GM12865 (cell line): ENCODE results near the gene ADGRD2.

Source experiments
- DNase-seq: peaks from one replicate; pipeline ENCODE4 v3.0.0; 2010; ENCODE audit warnings: low read depth
- H3K4me3 ChIP-seq: 2 replicates; pipeline ENCODE4 v1.5.1; 2011; ENCODE audit warnings: mild to moderate bottlenecking, low read depth, low read length, control low read depth
- CTCF ChIP-seq: IDR thresholded peaks from 2 replicates; pipeline ENCODE4 v1.5.1; 2011; ENCODE audit warnings: low read length, control low read depth, low read depth, inconsistent platforms; ENCODE audit not compliant: insufficient read depth; ENCODE audit errors: missing control alignments

ADGRD2 gene

DNA sequence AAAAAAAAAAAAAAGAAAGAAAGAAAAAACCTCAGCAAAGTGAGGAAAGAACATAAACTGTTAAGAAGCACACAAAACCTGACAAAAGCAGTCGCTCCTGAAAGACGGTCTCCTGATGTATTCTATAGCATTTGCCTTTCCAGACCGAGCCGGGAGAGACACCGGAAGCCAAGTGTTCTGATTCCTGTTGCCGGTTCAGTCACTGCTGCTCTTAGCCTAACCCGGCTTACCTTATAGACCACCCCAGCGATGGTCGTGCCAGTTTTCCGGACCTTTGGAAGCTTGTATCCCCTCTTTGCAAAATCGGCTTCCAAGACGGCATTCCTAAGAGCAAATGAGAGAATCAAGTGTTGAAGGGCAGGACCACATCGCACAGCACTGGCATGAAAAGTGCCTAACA is 35.6 kb upstream of the ADGRD2 start:
- no peak for TF ChIP-seq CTCF
- DNase-seq, result no peak
- H3K4me3 ChIP-seq, result peak overlapping the region; percentile 96

- TF ChIP-seq CTCF, result peak; percentile 82
- peak within 1 kb of the TSS; percentile 96 for H3K4me3 ChIP-seq
- DNase-seq, result peak; percentile 98
Observed at GRCh38 chr9:124415102-124415851, 35.0 kb upstream of the ADGRD2 start, which contains the start of gene PSMB7. TSS of gene PSMB7 (minus strand) at chr9:124415442. CDS start at chr9:124415425, 17 bp downstream.

GRCh38 chr9:124415852-124416484 is 34.3 kb upstream of the ADGRD2 start:
- H3K4me3 ChIP-seq, result peak overlapping the region; percentile 96
- DNase-seq, result no peak
- TF ChIP-seq CTCF, result no peak

- DNase-seq, result peak; percentile 19
- TF ChIP-seq CTCF, result no peak
- no peak overlapping the region for H3K4me3 ChIP-seq
Observed at GRCh38 chr9:124419832-124420489, 30.3 kb upstream of the ADGRD2 start.

- DNase-seq, result peak; percentile 16
- H3K4me3 ChIP-seq, result no peak overlapping the region
- no peak for TF ChIP-seq CTCF
Observed at GRCh38 chr9:124420991-124421543, 29.2 kb upstream of the ADGRD2 start.

- H3K4me3 ChIP-seq, result no peak overlapping the region
- TF ChIP-seq CTCF, result no peak
- DNase-seq, result no peak
Observed at GRCh38 chr9:124423155-124423554, 27.1 kb upstream of the ADGRD2 start.
